Naive thymus-derived CD4-positive, alpha-beta T cell (primary cell): ENCODE results near the gene WSCD2. TPM values are rescaled to one million over a fixed set of nuclear protein-coding genes. Genes with fewer than 3 reads are reported as not detected.

Experiments used
- ATAC-seq: fragments of 150-1000 bp; cut with Tn5 transposase; 2 replicates; pipeline ENCODE4 v1.10.0; 2021; ENCODE audit warnings: mild to moderate bottlenecking, moderate library complexity
- CTCF ChIA-PET: fragments of 350-600 bp; sonication (Branson Sonifier 250); formaldehyde crosslinking; loops from one replicate; lab custom pipeline; 2021; ENCODE audit warnings: antibody characterized with exemption; lab: Charles Lee
- POLR2A ChIA-PET: fragments of 350-600 bp; sonication (Branson Sonifier 250); formaldehyde crosslinking; loops from one replicate; lab custom pipeline; 2021; ENCODE audit warnings: antibody characterized with exemption, inconsistent platforms; lab: Charles Lee
- DNase-seq, 9 donors: peaks; one replicate each; pipeline versions ENCODE4 v3.0.0 to v3.0.0-alpha.2; 2020 to 2022; ENCODE audit warnings: mixed read lengths in 1 of 9
- H3K27ac ChIP-seq: one replicate; pipeline ENCODE4 v1.7.0; 2013; ENCODE audit warnings: mild to moderate bottlenecking, low read depth, low read length, moderate library complexity
- H3K27me3 ChIP-seq, 2 donors: one replicate each; pipeline ENCODE4 v1.7.0; 2013; ENCODE audit warnings: low read length in 2 of 2, mild to moderate bottlenecking in 2 of 2, moderate library complexity in 2 of 2; ENCODE audit not compliant: control insufficient read depth in 2 of 2, insufficient read depth in 2 of 2
- H3K36me3 ChIP-seq, 3 experiments: 1 replicate in 2 of 3; 2 replicates in 1 of 3; pipeline ENCODE4 v1.7.0; 2013; ENCODE audit warnings: low read length in 3 of 3, mild to moderate bottlenecking in 3 of 3, moderate library complexity in 1 of 3; ENCODE audit not compliant: insufficient read depth in 3 of 3, control insufficient read depth in 2 of 3
- H3K4me1 ChIP-seq, 2 donors: one replicate each; pipeline ENCODE4 v1.7.0; 2013; ENCODE audit warnings: low read length in 2 of 2, mild to moderate bottlenecking in 2 of 2, moderate library complexity in 1 of 2; ENCODE audit not compliant: control insufficient read depth in 2 of 2, insufficient read depth in 2 of 2
- H3K4me3 ChIP-seq: 2 replicates; pipeline ENCODE4 v1.7.0; 2013; ENCODE audit warnings: mild to moderate bottlenecking, low read length
- H3K9me3 ChIP-seq, 3 experiments: 1 replicate in 2 of 3; 2 replicates in 1 of 3; pipeline ENCODE4 v1.7.0; 2013; ENCODE audit warnings: low read length in 3 of 3; ENCODE audit not compliant: control insufficient read depth in 2 of 3
- H3K27ac Mint-ChIP-seq, 9 donors: one replicate each; pipeline ENCODE4 v1.8.0; 2020 to 2022; ENCODE audit warnings: mixed read lengths in 9 of 9, mild to moderate bottlenecking in 8 of 9, moderate library complexity in 5 of 9, inconsistent platforms in 2 of 9
- H3K27me3 Mint-ChIP-seq, 5 donors: one replicate each; pipeline ENCODE4 v1.8.0; 2021 to 2022; ENCODE audit warnings: mixed read lengths in 5 of 5, mild to moderate bottlenecking in 1 of 5
- H3K36me3 Mint-ChIP-seq, 5 donors: one replicate each; pipeline ENCODE4 v1.8.0; 2020 to 2022; ENCODE audit warnings: mixed read lengths in 5 of 5, mild to moderate bottlenecking in 3 of 5, inconsistent platforms in 1 of 5
- H3K4me1 Mint-ChIP-seq, 7 donors: one replicate each; pipeline ENCODE4 v1.8.0; 2020 to 2022; ENCODE audit warnings: mixed read lengths in 7 of 7, mild to moderate bottlenecking in 3 of 7, inconsistent platforms in 1 of 7
- H3K4me3 Mint-ChIP-seq, 10 donors: one replicate each; pipeline ENCODE4 v1.8.0; 2020 to 2022; ENCODE audit warnings: mild to moderate bottlenecking in 10 of 10, mixed read lengths in 10 of 10, moderate library complexity in 6 of 10, inconsistent platforms in 2 of 10
- H3K9me3 Mint-ChIP-seq, 11 donors: one replicate each; pipeline ENCODE4 v1.8.0; 2020 to 2022; ENCODE audit warnings: mixed read lengths in 11 of 11, mild to moderate bottlenecking in 4 of 11, inconsistent platforms in 1 of 11, moderate library complexity in 1 of 11
- intact Hi-C, 2 donors: fragments of 100-400 bp; cut with micrococcal nuclease; formaldehyde crosslinking; loops; one replicate each; pipeline ENCODE4 v1.15.1; 2023
- polyA plus RNA-seq, 2 donors: library from polyadenylated mRNA; unstranded; fragments of 300-500 nt; fragmentation: Illumina TruSeq; gene quantifications; one replicate each; pipeline ENCODE4 v1.2.3, GENCODE V29; 2021
- total RNA-seq, 6 experiments: library from RNA in 5 of 6; stranded (reverse) in 5 of 6; gene quantifications; 1 replicate in 5 of 6; 2 replicates in 1 of 6; pipeline ENCODE4 v1.2.3 and lab custom pipeline; 2021 to 2026

WSCD2 gene
- total and polyA plus RNA-seq, 7 experiments from 2014 or later, result not detected

- CTCF ChIA-PET, result no interaction called here
- POLR2A ChIA-PET, result no interaction called here
- no peak for DNase-seq
- Histone ChIP-seq H3K27me3 (no peaks in the 10 kb centered on the region), H3K9me3 (no peaks in the 10 kb centered on the region), H3K4me3 (no peak overlapping the region), H3K4me1 (no peaks in the 10 kb centered on the region), H3K27ac (no peak overlapping the region), H3K36me3 (no peaks in the 10 kb centered on the region)
- intact Hi-C loops, result no loop called here
- H3K4me3 Mint-ChIP-seq, result no peak overlapping the region
- H3K27ac Mint-ChIP-seq, result no peak overlapping the region
- ATAC-seq, result peak; percentile 53
- H3K4me1 Mint-ChIP-seq, result no peaks in the 10 kb centered on the region
- H3K36me3 Mint-ChIP-seq, result peaks cover 0 to 3% (median 0%) of the 10 kb centered on the region in 5 donors
- H3K9me3 Mint-ChIP-seq, result peaks cover 0 to 8% (median 1%) of the 10 kb centered on the region in 11 donors
- peaks cover 0 to 27% (median 16%) of the 10 kb centered on the region in 5 donors for H3K27me3 Mint-ChIP-seq
Measured at GRCh38 chr12:108268397-108268796, 139.3 kb downstream of the WSCD2 start.

GRCh38 chr12:108269224-108269623, 140.1 kb downstream of the WSCD2 start:
- no peaks in the 10 kb centered on the region for H3K4me1 ChIP-seq
- no peaks in the 10 kb centered on the region for H3K4me1 Mint-ChIP-seq
- POLR2A ChIA-PET, result no interaction called here
- peaks cover 0 to 24% (median 13%) of the 10 kb centered on the region in 5 donors for H3K27me3 Mint-ChIP-seq
- ATAC-seq (no peak), DNase-seq (no peak)
- peaks cover 0 to 8% (median 2%) of the 10 kb centered on the region in 11 donors for H3K9me3 Mint-ChIP-seq
- no peaks in the 10 kb centered on the region for H3K27me3 ChIP-seq
- no peak overlapping the region for H3K4me3 Mint-ChIP-seq
- no peaks in the 10 kb centered on the region for H3K36me3 ChIP-seq
- intact Hi-C loops, result no loop called here
- no peak overlapping the region for H3K4me3 ChIP-seq
- H3K27ac Mint-ChIP-seq, result no peak overlapping the region
- H3K36me3 Mint-ChIP-seq, result peaks cover 0 to 3% (median 0%) of the 10 kb centered on the region in 5 donors
- H3K9me3 ChIP-seq, result no peaks in the 10 kb centered on the region
- no peak overlapping the region for H3K27ac ChIP-seq
- CTCF ChIA-PET, result no interaction called here

GRCh38 chr12:108270035-108270848, 141.2 kb downstream of the WSCD2 start:
- Mint-ChIP-seq H3K27ac (no peak overlapping the region), H3K4me3 (no peak overlapping the region), H3K9me3 (peaks cover 0 to 8% (median 2%) of the 10 kb centered on the region in 11 donors), H3K27me3 (peaks cover 0 to 26% (median 9%) of the 10 kb centered on the region in 5 donors), H3K36me3 (peaks cover 0 to 3% (median 0%) of the 10 kb centered on the region in 5 donors), H3K4me1 (no peaks in the 10 kb centered on the region)
- POLR2A ChIA-PET, result no interaction called here
- DNase-seq (no peak), ATAC-seq (peak; percentile 26)
- Histone ChIP-seq H3K27ac (no peak overlapping the region), H3K27me3 (no peaks in the 10 kb centered on the region), H3K4me3 (no peak overlapping the region), H3K9me3 (no peaks in the 10 kb centered on the region), H3K4me1 (no peaks in the 10 kb centered on the region), H3K36me3 (no peaks in the 10 kb centered on the region)
- CTCF ChIA-PET, result no interaction called here
- intact Hi-C loops, result no loop called here

- Histone ChIP-seq H3K27ac (no peak overlapping the region), H3K36me3 (no peaks in the 10 kb centered on the region), H3K4me1 (no peaks in the 10 kb centered on the region), H3K9me3 (no peaks in the 10 kb centered on the region), H3K27me3 (no peaks in the 10 kb centered on the region), H3K4me3 (no peak overlapping the region)
- CTCF ChIA-PET, result no interaction called here
- Mint-ChIP-seq H3K27ac (no peak overlapping the region), H3K27me3 (peaks cover 0 to 26% (median 9%) of the 10 kb centered on the region in 5 donors), H3K36me3 (peaks cover 0 to 3% (median 0%) of the 10 kb centered on the region in 5 donors), H3K9me3 (peaks cover 0 to 6% (median 2%) of the 10 kb centered on the region in 11 donors), H3K4me3 (no peak overlapping the region), H3K4me1 (no peaks in the 10 kb centered on the region)
- intact Hi-C loops, result no loop called here
- DNase-seq, result no peak
- POLR2A ChIA-PET, result no interaction called here
- no peak for ATAC-seq
Measured at GRCh38 chr12:108270849-108271143, 141.7 kb downstream of the WSCD2 start.

- intact Hi-C loops, result no loop called here
- ATAC-seq (no peak), DNase-seq (no peak)
- Histone ChIP-seq H3K9me3 (no peaks in the 10 kb centered on the region), H3K27me3 (no peaks in the 10 kb centered on the region), H3K4me1 (no peaks in the 10 kb centered on the region), H3K4me3 (no peak overlapping the region), H3K27ac (no peak overlapping the region), H3K36me3 (no peaks in the 10 kb centered on the region)
- POLR2A ChIA-PET, result no interaction called here
- no peak overlapping the region for H3K4me3 Mint-ChIP-seq
- CTCF ChIA-PET, result no interaction called here
- H3K4me1 Mint-ChIP-seq, result no peaks in the 10 kb centered on the region
- H3K27ac Mint-ChIP-seq, result no peak overlapping the region
- H3K27me3 Mint-ChIP-seq, result peaks cover 0 to 26% (median 8%) of the 10 kb centered on the region in 5 donors
- H3K9me3 Mint-ChIP-seq, result peaks cover 0 to 10% (median under 1%) of the 10 kb centered on the region in 11 donors
- H3K36me3 Mint-ChIP-seq, result peaks cover 0 to 3% (median 0%) of the 10 kb centered on the region in 5 donors
Measured at GRCh38 chr12:108271951-108272872, 143.1 kb downstream of the WSCD2 start.

- H3K27me3 ChIP-seq, result no peaks in the 10 kb centered on the region
- Mint-ChIP-seq H3K4me3 (no peak overlapping the region), H3K27ac (no peak overlapping the region), H3K27me3 (peaks cover 0 to 26% (median 4%) of the 10 kb centered on the region in 5 donors), H3K4me1 (peaks cover 0 to 3% (median 0%) of the 10 kb centered on the region in 7 donors), H3K9me3 (peaks cover 0 to 10% (median 2%) of the 10 kb centered on the region in 11 donors), H3K36me3 (peaks cover 0 to 3% (median 0%) of the 10 kb centered on the region in 5 donors)
- no peak for DNase-seq
- ChIA-PET POLR2A (no interaction called here), CTCF (no interaction called here)
- H3K9me3 ChIP-seq, result no peaks in the 10 kb centered on the region
- H3K4me3 ChIP-seq, result no peak overlapping the region
- H3K4me1 ChIP-seq, result no peaks in the 10 kb centered on the region
- no peak for ATAC-seq
- intact Hi-C loops, result no loop called here
- no peaks in the 10 kb centered on the region for H3K36me3 ChIP-seq
- no peak overlapping the region for H3K27ac ChIP-seq
Measured at GRCh38 chr12:108273217-108273616, 144.1 kb downstream of the WSCD2 start.
